Measurements from ENCODE around the gene SHOC2.

The SHOC2 gene

DNA sequence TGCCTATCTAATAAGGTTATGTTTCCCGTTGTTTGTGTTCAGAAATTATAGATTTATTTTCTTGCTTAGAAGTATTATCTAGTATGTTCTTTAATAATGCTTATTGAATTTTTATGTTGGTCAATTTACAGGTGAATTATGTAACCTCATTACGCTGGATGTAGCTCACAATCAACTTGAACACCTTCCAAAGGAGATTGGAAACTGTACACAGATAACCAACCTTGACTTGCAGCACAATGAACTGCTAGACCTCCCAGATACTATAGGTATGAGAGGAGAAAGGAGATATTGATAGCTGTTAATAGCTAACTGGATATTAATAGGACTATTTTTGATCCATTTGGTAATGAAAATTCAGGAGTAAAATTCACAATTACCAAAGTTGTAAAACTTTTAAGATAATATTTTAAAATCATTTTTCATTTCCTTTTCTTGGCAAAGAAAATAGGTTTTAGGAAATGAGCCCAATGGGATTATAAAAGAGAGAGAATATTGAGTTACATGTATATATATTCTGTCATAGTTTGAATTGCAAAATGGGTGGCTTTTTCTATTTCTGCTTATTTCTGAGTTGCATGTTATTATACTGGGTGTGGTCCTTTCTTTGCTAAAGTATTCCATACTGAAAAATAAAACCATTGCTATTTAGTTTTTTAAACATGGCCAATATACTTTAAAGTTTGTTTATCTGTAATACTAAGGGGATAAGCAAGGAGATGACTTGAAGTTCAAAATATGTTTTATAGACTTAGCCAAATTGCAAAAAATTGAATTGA lies 66.3 kb downstream of the SHOC2 start:
- DNase-seq, result no peak

DNA sequence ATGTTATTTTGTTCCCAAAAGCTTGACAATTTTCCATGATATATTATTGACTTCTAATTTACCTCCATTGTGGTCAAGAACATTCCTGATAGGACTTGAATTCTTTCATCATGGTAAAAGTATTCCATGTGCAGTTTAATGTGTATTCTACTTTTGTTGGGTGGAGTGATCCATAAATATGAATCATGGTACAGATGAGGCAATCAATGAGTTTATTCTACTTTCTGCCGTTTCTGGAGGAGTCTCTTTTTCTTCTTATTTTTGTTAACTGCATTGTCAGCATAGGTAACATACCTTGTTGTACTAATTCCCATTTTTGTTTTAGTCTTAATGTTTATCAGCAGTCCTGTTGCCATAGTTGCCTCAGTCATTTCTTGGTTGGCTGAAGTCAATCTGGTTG lies 69.6 kb downstream of the SHOC2 start:
- no peak for DNase-seq

DNA sequence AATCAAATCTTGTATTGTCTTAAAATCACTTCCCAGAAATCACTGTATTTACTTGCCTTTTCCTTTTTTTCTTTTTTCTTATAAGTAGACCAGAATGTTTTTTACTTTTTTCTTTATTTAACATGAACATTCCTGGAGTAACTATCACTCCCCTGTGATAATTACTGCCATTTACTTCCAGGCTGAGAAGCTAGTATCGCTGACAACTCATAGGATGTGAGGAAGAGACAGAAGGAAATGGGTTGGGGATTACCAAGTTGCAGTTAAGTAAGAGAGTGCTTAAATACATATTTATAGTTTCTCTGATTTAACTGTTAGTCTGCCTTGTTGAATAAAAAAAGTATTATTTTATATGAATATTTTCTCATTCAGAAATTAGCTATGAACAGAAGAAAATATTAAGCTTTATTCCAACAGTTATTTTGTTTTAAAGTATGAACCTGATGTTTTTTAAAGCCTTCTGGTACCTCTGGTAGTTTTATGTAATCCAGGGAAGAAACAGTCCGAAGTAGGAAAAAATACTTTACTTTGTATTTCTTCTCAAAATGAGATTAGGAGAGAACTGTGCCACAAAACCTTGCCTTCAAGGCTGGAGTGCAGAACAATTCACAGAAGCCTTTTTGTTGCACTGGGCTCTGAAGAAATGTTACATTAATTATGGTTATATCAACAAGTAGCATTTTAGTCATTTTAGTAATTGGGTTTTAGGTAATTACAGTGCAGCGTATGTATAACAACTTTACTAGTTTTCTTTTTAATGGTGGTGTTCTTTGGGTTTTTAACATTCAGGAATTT lies 72.8 kb downstream of the SHOC2 start:
- no peak for DNase-seq

DNA sequence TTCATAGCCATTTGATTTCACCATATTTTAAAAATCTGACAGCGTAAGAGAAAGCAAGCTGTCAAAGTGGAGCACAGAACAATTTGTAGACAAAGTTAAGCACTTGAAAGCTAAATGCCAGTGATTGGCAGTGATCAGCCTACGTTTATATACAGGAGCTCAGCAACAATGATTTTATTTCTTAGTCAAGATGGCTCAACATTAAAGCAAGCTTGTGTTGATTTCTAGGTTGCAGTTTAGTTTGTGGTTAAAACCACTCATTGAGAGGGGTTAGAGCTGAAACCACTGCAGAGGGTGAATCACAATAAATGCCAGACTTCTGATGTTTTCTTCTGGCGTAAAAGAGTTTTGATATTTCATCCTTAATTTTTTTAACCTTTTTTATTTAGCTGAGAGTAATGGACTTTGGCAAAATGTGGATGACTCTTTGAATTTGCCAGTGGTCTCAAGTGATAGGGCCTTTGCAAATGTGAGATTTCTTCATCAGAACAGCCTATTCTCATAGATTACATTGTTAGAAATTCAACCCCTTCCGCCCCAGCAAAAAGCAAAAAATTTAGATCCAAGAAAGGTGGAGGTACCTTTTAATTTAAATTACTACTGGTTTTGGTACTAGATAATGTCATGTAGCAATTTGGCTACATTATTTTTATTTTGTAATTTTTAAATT lies 73.8 kb downstream of the SHOC2 start:
- no peak for DNase-seq

DNA sequence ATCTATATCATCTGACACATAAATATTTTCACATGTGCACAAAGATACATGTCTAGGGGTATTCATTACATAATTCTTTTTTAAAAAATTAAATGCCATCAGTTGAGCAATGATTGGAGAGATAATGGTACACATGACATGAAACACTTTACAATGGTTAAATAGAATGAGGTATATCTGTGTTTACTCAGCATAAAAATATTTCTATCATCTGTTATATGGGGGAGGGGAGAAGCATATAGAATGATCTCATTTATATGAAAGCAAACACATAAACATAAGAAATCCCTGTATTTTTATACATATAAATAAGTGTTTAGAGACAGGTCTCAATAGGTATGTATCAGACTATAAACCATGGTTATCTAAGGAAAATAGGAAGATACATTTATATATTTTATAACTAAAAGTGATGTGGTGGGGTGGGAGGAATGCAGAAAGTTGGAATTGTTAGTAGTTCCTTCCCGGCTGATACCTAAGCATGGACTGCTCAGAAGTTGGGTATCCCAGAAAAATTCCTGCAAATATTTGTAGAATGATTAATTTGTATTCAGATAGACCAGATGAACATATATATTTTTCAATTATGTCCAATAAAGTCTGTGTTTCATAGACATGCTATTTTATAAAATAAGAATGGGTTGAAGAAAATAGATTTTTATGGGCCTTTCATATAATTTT lies 75.1 kb downstream of the SHOC2 start:
- no peak for DNase-seq

DNA sequence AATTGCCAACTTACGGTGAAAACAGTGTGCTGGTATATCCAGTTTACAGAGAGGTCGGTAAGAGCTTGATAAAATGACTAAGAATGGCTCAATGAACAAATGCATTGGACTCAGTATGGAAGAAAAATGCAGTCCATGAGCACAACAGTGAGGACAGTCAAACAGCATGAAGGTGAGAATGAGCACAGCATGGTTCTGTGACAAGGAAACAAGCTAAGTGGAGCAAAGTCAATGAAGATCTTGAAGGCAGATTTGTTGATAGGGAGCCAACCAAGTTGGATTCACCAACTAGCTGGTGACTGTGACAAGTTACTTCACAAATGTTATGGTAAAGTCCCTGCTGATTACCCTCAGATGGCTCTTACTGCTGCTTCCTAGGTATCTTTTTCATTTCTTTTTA lies 75.9 kb downstream of the SHOC2 start:
- no peak for DNase-seq

DNA sequence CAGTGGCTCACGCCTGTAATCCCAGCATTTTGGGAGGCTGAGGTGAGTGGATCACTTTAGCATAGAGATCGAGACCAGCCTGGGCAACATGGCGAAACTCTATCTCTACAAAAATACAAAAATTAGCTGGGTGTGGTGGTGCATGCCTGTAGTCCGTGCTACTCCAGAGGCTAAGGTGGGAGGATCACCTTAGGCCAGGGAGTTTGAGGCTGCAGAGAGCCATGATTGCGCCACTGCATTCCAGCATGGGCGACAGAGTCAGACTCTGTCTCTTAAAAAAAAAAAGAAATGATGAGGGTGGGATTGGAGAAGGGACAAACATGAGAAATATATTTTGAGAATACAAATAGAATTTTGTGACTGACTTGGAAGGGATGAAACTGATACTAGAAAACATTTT lies 76.9 kb downstream of the SHOC2 start:
- no peak for DNase-seq

DNA sequence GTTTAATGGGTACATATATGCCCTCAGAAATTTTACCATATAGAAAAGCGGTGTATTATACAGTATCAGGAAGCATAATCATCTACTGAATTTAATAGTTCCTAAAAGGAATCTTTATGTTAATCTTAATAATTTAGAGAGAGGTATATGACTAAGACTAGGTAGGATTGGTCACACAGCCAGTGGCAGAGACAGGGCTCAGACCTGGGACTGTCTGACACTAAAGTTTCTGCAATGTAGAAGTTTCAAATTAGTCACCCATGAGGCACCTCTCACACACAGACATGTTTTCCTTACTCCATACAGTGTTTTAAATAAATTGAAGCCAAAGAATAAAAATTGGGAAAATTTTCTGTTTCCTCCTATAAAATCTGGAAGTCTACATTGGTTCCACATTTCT lies 84.6 kb downstream of the SHOC2 start:
- DNase-seq, result no peak

DNA sequence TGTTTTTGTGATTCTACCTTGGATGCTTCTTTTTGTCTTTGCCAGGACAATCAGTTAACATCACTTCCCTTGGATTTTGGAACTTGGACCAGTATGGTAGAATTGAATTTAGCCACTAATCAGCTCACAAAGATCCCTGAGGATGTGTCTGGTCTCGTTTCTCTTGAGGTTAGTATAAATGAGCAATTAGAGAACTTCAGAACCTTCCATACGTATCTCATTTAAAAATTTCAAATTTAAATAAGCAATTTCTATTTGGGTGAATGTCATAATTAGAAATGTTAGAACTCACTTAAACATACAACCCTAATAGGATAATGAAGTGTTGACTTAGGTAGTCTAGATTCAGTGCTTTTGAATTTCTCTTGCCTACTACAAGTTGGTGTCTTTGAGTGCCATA lies 88.1 kb downstream of the SHOC2 start:
- no peak for DNase-seq

DNA sequence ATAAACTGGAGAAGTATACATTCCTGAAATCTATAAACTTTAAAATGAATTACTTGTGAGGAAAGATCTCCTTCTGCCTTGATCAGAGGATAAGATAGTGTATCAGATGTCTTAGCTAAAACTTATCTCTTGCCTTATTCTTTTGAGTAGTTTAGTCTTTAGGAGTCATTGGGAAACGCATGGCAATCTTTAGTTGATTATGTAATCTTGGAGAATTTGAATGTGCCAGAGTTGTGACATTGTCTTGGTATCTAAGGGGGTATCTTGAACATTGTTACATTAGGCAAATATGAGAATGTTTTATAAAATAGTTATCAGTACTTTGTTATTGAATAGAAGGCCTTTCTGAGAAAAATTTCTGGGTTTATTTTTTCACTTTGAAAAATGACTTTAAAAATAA lies 95.8 kb downstream of the SHOC2 start:
- no peak for DNase-seq

DNA sequence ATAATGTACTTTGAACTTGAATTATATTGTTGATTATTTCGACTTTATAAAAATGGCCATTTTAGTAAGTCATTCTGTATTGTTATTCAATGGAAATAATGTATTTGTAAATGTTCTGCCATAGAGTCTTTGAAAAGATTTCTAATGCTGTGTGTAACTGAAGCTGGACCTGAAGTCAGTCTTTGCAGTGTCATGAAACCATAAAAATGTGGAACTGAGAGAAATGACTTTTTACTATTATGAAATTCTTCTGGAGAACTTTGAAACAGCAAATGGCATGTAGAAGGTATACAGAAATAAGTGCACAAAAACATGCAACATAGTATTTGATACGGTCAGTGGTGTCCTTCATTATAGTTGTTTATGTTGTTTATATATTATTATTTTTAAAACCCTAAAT lies 97.7 kb downstream of the SHOC2 start:
- DNase-seq, result no peak

DNA sequence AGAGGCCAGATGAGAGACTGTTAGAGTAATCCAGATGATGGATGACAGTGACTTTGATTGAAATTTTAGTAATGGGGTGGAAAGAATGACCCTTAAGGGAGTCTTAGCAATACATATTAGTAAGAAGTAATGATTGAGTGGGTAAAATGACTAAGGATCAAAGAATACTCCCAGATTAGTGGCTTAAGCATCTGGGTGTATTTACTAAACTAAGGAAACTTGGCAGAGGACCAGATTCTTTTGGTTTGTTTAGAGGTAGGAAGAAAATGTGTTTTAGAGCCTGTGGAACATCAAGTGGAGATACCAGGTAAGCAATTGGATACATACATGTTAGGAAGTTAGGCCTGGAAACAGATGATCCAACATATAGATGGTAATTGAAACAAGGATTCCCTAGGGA lies 98.6 kb downstream of the SHOC2 start:
- no peak for DNase-seq

DNA sequence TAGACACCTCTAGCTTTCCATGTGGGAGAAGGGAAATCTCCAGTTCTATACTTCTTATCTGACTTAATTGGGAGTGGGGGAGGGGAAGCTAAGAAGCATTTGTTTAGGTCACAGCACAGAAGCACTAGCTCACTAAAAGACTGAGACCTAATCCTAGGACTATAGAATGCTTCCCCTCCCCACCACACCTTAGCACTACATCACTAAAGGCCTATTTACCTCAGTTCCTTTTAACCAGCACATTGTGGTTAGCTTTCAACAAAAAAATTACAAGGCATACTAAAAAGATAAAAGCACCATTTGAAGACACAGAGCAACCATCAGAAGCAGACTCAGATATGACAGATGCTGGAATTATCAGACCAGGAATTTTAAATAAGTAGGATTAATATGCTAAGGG lies 103.7 kb downstream of the SHOC2 start:
- no peak for DNase-seq

DNA sequence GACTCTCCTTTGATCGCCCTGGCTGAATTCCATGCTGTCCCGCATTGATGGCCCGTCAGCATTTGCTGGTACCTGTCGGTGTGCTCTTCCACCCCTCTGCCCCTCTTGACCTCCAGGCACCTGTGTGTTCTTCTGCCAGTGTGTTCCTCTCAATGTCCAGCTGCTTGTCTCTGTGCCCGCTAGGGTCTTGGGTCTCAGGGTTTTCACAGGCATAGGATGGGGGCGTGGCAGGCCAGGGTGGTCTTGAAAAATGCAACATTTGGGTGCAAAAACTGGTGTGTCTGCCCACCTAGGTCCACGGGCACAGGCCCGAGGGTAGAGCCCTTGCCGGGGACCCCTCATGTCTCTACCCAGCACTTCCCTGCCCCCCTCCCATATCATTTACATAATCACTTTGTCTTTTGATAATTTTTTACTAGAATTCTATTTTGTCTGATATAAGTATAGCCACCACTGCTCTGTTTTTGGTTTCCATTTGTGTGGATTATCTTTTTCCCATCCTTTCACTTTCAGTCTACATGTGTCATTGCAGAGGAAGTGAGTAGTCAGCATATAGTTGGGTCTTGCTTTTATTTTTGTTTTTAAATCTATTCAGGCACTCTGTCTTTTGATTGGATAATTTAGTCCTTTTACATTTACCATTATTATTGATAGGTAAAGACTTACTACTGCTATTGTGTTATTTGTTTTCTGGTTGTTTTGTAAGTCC lies 110.8 kb downstream of the SHOC2 start:
- no peak for DNase-seq

DNA sequence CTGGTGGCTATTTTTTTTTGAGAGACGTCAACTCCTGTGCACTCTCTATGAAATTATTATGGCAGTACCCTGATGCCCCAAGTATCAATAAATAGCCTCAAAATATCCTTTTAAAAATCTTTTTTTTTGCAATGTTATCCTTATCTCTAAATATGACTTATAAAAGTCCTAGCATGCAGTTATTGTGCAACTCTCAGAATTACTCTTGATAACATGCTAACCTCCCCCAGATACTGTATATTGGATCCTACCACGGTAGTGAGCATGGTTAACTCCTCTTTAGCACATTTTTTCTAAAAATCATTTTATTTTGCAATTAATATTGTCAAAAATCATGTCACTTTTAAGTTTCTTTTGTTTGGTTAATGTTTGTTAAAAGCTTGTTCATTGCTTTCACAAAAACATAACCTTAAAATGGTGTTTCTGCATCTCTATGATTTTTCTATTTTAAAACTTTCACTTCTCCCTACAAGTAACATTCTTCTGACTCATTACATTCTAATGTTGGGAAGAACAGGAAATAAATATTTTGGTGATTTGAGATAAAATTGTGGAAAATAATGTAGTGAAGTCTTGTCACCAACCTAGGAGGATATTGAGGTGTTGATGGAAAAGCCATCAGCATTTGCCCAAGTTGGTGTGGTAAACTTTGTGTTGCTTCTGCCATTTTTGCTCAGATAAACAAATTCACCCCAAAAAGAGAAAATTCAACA lies 115.3 kb downstream of the SHOC2 start:
- no peak for DNase-seq

DNA sequence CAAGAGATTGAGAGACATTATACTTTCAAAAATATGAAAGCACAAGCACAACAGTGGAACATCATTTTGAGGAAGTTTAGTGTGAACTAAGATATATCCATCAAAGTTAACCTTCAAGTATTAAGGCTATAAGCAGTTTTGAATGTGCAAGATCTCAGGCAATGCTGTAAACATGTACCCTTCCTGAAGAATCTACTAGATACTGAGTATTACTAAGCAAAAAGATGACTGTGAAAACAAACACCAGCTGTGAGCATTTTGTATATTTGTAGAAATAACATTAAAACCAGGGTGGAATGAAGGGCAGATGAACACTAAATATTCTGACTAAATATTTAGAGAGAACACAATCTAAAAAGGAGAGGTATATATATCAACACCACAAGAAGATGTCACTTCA lies 116.1 kb downstream of the SHOC2 start:
- no peak for DNase-seq

DNA sequence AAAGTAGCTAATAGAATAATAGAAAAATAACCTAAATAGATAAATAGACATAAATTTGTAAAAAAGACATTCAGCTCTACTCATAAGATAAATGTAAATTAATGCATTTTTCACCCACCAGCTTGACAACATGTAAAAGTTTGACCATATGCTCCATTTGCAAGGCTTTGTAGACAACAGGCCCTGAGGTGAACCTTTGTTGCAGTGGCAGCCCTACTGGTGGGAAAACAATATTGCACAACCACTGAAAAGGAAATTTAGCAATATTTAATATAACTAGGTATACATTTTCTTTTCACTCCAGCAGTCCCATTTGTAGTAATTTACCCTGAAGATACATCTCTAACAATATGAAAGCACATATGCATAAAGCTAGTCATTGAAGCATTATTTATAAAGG lies 118.5 kb downstream of the SHOC2 start:
- DNase-seq, result no peak

DNA sequence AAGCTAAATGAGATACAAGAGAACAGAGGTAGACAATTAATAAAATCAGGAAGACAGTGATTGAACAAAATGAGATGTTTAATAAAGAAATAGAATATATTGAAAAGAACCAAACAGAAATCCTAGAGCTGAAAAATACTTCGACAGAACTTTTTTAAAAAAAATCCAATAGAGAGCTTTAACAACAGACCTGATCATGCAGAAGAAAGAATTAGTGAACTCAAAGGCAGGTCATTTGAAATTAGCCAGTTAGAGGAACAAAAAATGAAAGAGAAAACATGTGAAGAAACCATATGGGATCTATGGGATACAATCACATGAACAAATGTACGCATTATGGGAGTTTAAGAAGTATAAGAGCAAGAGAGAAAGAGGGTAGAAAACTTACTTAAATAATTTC lies 120.1 kb downstream of the SHOC2 start:
- no peak for DNase-seq

DNA sequence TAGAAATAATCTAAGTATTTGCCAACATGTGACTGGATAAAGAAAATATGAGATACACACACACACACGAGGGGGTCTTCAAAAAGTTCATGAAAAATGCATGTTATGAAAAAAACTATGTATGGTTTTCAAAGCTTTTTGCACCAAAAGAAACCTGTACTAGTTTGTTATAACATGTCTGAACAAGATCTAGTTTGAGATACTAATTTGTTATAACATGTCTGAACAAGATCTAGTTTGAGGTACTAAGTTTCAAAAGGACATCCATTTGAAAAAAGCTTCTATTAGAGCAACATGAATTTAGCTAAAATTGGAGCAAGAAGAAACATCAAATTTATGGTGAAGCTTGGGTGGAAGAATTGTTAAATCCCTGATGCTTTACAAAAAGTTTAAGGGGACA lies 137.6 kb downstream of the SHOC2 start:
- DNase-seq, result no peak

All from activated naive CD4-positive, alpha-beta T cell treated with anti-CD3 and anti-CD28 coated beads, Interleukin-2, amount 50 U/mL, for 16 hours (primary cell).